K562 (cell line): ENCODE data around the gene HECA. TPM values are rescaled to one million over a fixed set of nuclear protein-coding genes. Genes with fewer than 3 reads are reported as not detected.
A peak's percentile ranks its signal among the peaks of the same experiment; 100 is the strongest.

Source experiments
- ATAC-seq: fragments of 200-7000 bp; cut with Tn5 transposase; 3 replicates; pipeline ENCODE4 v1.9.1; 2020; ENCODE audit warnings: moderate library complexity
- BruUV-seq: library from RNA; stranded (reverse); fragments of 400-500 nt; replicated peaks from 2 replicates; lab custom pipeline; 2021; lab: Mats Ljungman, UMichigan
- CTCF ChIA-PET: fragments of 300-600 bp; formaldehyde crosslinking; extraction: SDS; loops from one replicate; lab custom pipeline; 2021; ENCODE audit warnings: low intra/inter-chr PET ratio; lab: Yijun Ruan, JAX
- POLR2A ChIA-PET: fragments of 300-600, 350-650 bp; sonication (Branson Sonifier 250); formaldehyde crosslinking; extraction: SDS; loops from one replicate; lab custom pipeline; 2021; ENCODE audit warnings: antibody characterized with exemption, inconsistent platforms; lab: Yijun Ruan, JAX
- DNase-seq, 4 experiments: peaks; one replicate each; pipeline versions ENCODE4 v3.0.0 to v3.0.0-alpha.2; 2011 to 2018; ENCODE audit warnings: low spot score in 3 of 4, mixed read lengths in 3 of 4; ENCODE audit errors: extremely low read depth in 1 of 4
- FAIRE-seq: peaks from 2 replicates; lab custom pipeline; 2011; peaks lifted over from hg19 to GRCh38; lab: Jason Lieb, UNC
- H2AFZ ChIP-seq: 2 replicates; pipeline ENCODE4 v1.6.0; 2011; ENCODE audit warnings: low read depth, low read length, control low read depth, inconsistent platforms
- H3K27ac ChIP-seq: fragments of 200-600 bp; 3 replicates; pipeline ENCODE4 v1.8.0; 2011; ENCODE audit warnings: low read depth, mild to moderate bottlenecking, control low read depth, inconsistent platforms, low read length, moderate library complexity, mixed read lengths; ENCODE audit errors: extremely low read depth
- H3K27me3 ChIP-seq, 2 experiments: fragments of 300-600 bp in 1 of 2; 2 replicates in 1 of 2; 3 replicates in 1 of 2; pipeline versions ENCODE4 v1.6.0 to v1.8.0; 2011; ENCODE audit warnings: inconsistent platforms in 2 of 2, low read length in 2 of 2, mild to moderate bottlenecking in 1 of 2, mixed read lengths in 1 of 2, moderate library complexity in 1 of 2; ENCODE audit not compliant: control insufficient read depth in 2 of 2, insufficient read depth in 2 of 2
- H3K36me3 ChIP-seq: fragments of 300-600 bp; 3 replicates; pipeline ENCODE4 v1.8.0; 2011; ENCODE audit warnings: mild to moderate bottlenecking, low read length, inconsistent platforms; ENCODE audit not compliant: control insufficient read depth, insufficient read depth
- H3K4me1 ChIP-seq, 2 experiments: fragments of 200-600 bp in 1 of 2; replicated peaks in 1 of 2; 2 replicates in 1 of 2; 3 replicates in 1 of 2; pipeline versions ENCODE4 v1.5.1 to v1.8.0; 2011; ENCODE audit warnings: inconsistent platforms in 2 of 2, low read length in 2 of 2, mild to moderate bottlenecking in 1 of 2, mixed read lengths in 1 of 2, moderate library complexity in 1 of 2; ENCODE audit not compliant: control insufficient read depth in 2 of 2, insufficient read depth in 2 of 2
- H3K4me2 ChIP-seq: 2 replicates; pipeline ENCODE4 v1.6.1; 2011; ENCODE audit warnings: low read length, control low read depth, inconsistent platforms, mixed read lengths; ENCODE audit not compliant: insufficient read depth
- H3K4me3 ChIP-seq: fragments of 200-600 bp; sonication (generic), shearing (Covaris generic); 2 replicates; pipeline ENCODE4 v1.5.1; 2016; ENCODE audit warnings: control low read depth, inconsistent platforms
- H3K79me2 ChIP-seq: fragments of 200-600 bp; 3 replicates; pipeline ENCODE4 v1.8.0; 2011; ENCODE audit warnings: low read length, inconsistent platforms; ENCODE audit not compliant: control insufficient read depth, insufficient read depth
- H3K9ac ChIP-seq, 2 experiments: 2 replicates each; pipeline versions ENCODE4 v1.6.0 to v1.6.1; 2011; ENCODE audit warnings: low read depth in 2 of 2, low read length in 2 of 2, control low read depth in 1 of 2, inconsistent platforms in 1 of 2, mild to moderate bottlenecking in 1 of 2, mixed read lengths in 1 of 2; ENCODE audit not compliant: insufficient read depth in 1 of 2
- H3K9me1 ChIP-seq: one replicate; pipeline ENCODE4 v1.6.0; 2011; ENCODE audit warnings: inconsistent platforms, mild to moderate bottlenecking, low read length, moderate library complexity; ENCODE audit not compliant: control insufficient read depth, insufficient read depth
- H3K9me3 ChIP-seq: replicated peaks from 2 replicates; pipeline ENCODE4 v1.5.1; 2011; ENCODE audit warnings: low read depth, low read length, inconsistent platforms; ENCODE audit not compliant: control insufficient read depth, insufficient read depth
- H4K20me1 ChIP-seq: replicated peaks from 2 replicates; pipeline ENCODE4 v1.6.1; 2011; ENCODE audit warnings: low read length, inconsistent platforms, mixed read lengths; ENCODE audit not compliant: control insufficient read depth, insufficient read depth
- CBX8 ChIP-seq: fragments of 200-600 bp; sonication (generic); IDR thresholded peaks from 2 replicates; pipeline ENCODE4 v1.6.1; 2012; ENCODE audit warnings: borderline replicate concordance, mixed run types, low read depth, mild to moderate bottlenecking, moderate library complexity, mixed read lengths, low read length, control low read depth, inconsistent platforms; ENCODE audit not compliant: poor library complexity, severe bottlenecking; ENCODE audit errors: extremely low read depth
- EP300 ChIP-seq: IDR thresholded peaks from 2 replicates; pipeline ENCODE4 v1.6.1; 2012; ENCODE audit warnings: low read length, improper control_type of control experiment
- ZNF121 ChIP-seq: sonication (generic); formaldehyde crosslinking; conservative IDR thresholded peaks from 2 replicates; pipeline ENCODE4 v1.8.0; 2022; ENCODE audit warnings: missing genetic modification reagents
- ZNF232 ChIP-seq: sonication (generic); formaldehyde crosslinking; IDR thresholded peaks from 2 replicates; pipeline ENCODE4 v1.8.0; 2022; ENCODE audit warnings: mild to moderate bottlenecking, missing genetic modification reagents
- WGBS: fragments of 100-300 bp; shearing (Covaris generic); methylation state at CpG from one replicate; pipeline ENCODE4 v1.1.6; 2016; ENCODE audit warnings: low coverage, mixed read lengths; ENCODE audit not compliant: insufficient coverage; ENCODE audit errors: missing lambda C conversion rate; 5-methylcytosine and 5-hydroxymethylcytosine counted together
- in situ Hi-C: fragments of 300-500 bp; cut with MboI; formaldehyde crosslinking; loops from 4 replicates; pipeline ENCODE4 v1.15.0; 2018; ENCODE audit warnings: inconsistent platforms, mixed read lengths
- intact Hi-C: fragments of 100-400 bp; cut with micrococcal nuclease; formaldehyde crosslinking; loops from 2 replicates; pipeline ENCODE4 v1.14.2; 2022
- polyA plus RNA-seq, 8 experiments: library from polyadenylated mRNA; depleted of rRNA in 4 of 8; stranded (reverse) in 5 of 8; unstranded in 3 of 8; fragments of >200 nt; fragmentation: Nextera tagmentation in 2 of 8; fragmentation: Illumina TruSeq in 1 of 8; extraction: Ambion mirVana in 2 of 8; extraction: Trizol in 1 of 8; gene quantifications; 2 replicates each; pipeline versions ENCODE4 v1.2.1 to v1.2.3, GENCODE V29; 2011 to 2014; ENCODE audit warnings: inconsistent platforms in 1 of 8, missing spikeins in 1 of 8
- total RNA-seq, 7 experiments: library from RNA; depleted of rRNA in 6 of 7; stranded (reverse); fragments of >200 nt in 6 of 7; fragmentation: Illumina TruSeq in 2 of 7; extraction: Trizol in 2 of 7; gene quantifications; 2 replicates each; pipeline versions ENCODE4 v1.2.1 to v1.2.3, GENCODE V29; 2011 to 2021; ENCODE audit warnings: low replicate concordance in 1 of 7

Gene HECA
- total and polyA plus RNA-seq, 9 of the 15 experiments (the other 6 are each of a cell fraction or from before 2014, with no cell fraction given) = 0.31 to 2.3 (median 1.1) TPM

DNA sequence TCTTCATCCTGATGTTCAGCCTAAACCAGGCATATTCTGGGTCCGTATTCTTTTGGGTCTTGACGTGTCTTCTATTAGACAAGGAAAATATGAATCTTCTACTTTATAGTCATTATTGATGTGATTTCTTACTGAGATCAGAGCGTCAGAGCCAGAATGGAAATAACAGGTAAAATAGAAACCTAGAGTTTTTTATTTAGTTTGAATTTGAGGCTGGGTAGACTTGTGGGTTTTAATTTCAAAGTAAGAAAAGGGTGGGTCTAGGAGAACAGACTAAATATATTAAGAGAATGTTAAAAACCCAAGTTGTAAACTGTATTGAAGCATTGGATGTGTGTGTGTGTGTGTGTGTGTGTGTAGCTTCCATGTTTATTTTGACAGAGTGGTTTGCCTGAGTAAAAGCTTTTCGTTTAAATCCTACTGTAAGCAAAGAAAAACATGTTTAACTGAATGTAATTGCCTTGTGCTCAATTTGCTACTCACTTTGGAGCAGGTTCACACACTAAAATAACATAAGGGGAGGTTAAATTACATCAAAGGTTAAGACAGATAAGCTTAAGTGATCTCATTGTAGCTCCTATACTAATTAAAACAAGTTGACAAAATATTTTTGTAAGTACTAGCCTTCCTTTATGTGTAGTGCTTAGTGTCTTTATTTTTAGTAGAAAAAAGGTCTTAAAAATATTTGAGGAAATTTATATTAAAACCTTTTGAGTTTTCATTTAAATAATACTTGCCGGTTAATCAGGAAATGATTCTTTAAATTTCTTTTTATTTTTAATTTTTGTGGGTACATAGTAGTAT lies 17.4 kb downstream of the HECA start:
- H3K4me2 ChIP-seq = no peak overlapping the region
- intact Hi-C loops = no loop called here
- H3K79me2 ChIP-seq = no peaks in the 10 kb centered on the region
- no peaks in the 10 kb centered on the region for H3K9me3 ChIP-seq
- no peak overlapping the region for H3K4me3 ChIP-seq
- H2AFZ ChIP-seq = no peak overlapping the region
- H4K20me1 ChIP-seq = 0 out of 2 replicates have a peak, but pooled peaks cover 5% of the 10 kb centered on the region
- H3K9ac ChIP-seq = no peak overlapping the region
- TF ChIP-seq EP300 (no peak), CBX8 (peak; percentile 73), ZNF232 (CRISPR knock-in tag) (no peak), ZNF121 (CRISPR knock-in tag) (no peak)
- TF ChIP-seq, all 486 proteins: peak for 1
- WGBS = 2% methylated on average over 5 of the region's 5 CpGs
- H3K27me3 ChIP-seq = peaks cover 10 to 14% of the 10 kb centered on the region in 2 experiments; a peak in 4 of 5 replicates
- H3K27ac ChIP-seq = no peak overlapping the region
- ChIA-PET POLR2A (interaction anchor here (0.6 to 1.1 kb wide), 2 partner anchors 15 to 128 kb away, joined by 3 to 4 read pairs; no protein-coding TSS in a partner anchor), CTCF (interaction anchor here (0.7 kb wide), 1 partner anchor 140 kb away, joined by 3 read pairs; no protein-coding TSS in a partner anchor)
- H3K4me1 ChIP-seq = no peaks in the 10 kb centered on the region
- no TSS peak for BruUV-seq
- no peaks in the 10 kb centered on the region for H3K9me1 ChIP-seq
- FAIRE-seq (no peak), ATAC-seq (no peak), DNase-seq (no peak)
- in situ Hi-C loops = no loop called here
- H3K36me3 ChIP-seq = no peaks in the 10 kb centered on the region
